OCI-LY3 (cell line): ENCODE results near the gene EPYC.

Experiments used
- EZH2phosphoT487 ChIP-seq: fragments of 200-600 bp; shearing (Covaris generic); IDR thresholded peaks from 2 replicates; pipeline ENCODE4 v1.6.1; 2018; ENCODE audit warnings: antibody characterized with exemption, mixed run types, low read depth
- TF ChIP-seq, protein P1 (sequence below): fragments of 200-600, 300-600 bp; sonication (generic); IDR thresholded peaks from 2 replicates; pipeline ENCODE4 v1.5.1; 2014; ENCODE audit warnings: antibody characterized with exemption, low read length, low read depth

DNA sequence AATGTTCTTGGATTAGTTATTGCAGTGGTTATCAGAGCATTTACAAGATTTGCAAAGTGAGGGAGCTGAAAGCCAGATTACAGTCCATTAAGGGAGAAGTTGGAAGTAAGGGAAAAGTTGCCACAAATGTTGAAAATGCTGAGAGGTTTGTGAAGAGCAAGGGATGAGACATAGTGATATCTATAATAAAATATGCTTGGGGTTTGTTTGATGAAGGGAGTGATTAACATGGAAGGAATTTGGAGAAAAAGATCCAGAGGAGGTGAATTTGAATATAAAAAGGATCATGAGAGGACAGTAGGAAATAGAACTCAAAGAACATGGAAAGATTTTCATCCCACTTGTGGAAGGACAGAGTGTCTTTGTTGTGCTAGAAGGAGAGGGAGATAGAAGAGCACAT is 30.5 kb downstream of the EPYC start:
- TF ChIP-seq, protein P1, sequence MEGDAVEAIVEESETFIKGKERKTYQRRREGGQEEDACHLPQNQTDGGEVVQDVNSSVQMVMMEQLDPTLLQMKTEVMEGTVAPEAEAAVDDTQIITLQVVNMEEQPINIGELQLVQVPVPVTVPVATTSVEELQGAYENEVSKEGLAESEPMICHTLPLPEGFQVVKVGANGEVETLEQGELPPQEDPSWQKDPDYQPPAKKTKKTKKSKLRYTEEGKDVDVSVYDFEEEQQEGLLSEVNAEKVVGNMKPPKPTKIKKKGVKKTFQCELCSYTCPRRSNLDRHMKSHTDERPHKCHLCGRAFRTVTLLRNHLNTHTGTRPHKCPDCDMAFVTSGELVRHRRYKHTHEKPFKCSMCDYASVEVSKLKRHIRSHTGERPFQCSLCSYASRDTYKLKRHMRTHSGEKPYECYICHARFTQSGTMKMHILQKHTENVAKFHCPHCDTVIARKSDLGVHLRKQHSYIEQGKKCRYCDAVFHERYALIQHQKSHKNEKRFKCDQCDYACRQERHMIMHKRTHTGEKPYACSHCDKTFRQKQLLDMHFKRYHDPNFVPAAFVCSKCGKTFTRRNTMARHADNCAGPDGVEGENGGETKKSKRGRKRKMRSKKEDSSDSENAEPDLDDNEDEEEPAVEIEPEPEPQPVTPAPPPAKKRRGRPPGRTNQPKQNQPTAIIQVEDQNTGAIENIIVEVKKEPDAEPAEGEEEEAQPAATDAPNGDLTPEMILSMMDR: no peak
- no peak for TF ChIP-seq EZH2phosphoT487
